ENCODE results near the gene NUTM2F.
"Not testable (repeated sequence)": the region's sequence is repeated elsewhere in the genome, so short reads cannot be mapped to it uniquely, and the experiment has no call there.

The NUTM2F gene

DNA sequence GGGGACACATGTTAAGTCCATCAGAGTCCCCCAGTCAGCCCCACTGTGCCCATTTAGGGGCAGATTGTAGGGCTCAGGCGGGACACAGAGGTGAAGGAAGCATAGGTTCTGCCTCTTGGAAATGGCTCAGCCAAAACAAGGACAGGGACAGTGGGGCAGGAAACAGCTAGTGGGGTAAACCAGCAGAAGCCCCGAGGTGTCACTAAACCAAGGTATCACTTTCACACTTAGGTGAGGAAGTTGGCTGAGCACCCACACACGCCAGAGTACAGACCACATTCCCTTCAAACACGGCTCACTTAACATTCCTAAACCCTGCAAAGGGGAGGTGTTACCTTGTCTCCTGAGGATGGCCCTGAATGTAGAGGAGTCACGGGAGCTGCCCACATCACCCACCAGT, 12.2 kb downstream of the NUTM2F start:
- DNase-seq (ENCODE audit: low spot score): not testable (repeated sequence)

DNA sequence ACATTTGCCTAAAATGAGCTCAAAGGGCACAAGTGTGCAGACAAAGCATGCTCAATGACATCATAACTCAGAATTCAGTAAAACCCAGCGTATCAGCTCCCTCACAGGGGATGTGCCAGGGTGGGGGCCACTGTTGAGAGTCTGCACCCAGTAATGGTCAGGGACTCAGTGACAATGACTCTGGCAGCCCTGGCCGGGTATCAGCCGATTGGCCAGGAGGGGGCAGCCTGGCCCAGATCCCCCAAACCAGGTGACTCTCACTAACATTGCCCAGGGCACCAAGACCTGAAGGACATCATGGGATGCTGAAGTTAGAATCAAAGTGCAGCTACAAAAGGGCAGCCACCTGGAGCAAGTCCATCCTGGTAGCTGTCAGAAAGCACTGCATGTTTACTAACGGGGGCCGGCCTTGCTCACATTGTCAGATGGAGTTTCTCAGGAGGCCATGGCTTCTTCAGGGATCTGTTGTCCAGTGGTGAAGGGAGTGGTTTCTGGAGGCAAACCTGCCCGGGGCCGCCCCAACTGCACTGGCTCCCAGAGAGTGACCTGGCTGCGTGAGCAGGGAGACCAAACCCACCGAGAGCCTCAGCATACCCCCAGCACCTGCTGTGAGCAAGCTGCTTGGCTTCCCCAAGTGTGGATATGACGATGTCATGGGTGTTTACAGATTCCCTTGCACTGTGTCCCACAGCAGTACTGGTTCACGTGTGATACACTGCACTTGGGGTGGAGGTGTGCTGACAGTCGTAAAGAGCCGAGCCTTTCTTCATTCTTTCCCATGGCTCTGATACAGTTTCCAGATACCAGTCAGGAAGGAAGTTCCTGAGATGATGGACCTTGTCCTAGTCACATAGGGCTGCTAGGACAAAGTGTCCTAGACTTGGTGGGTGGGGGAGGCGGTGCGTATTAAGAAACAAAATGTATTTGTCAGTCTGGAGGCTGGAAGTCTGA, 13.1 kb downstream of the NUTM2F start:
- not testable (repeated sequence) for DNase-seq (ENCODE audit: low spot score)

DNA sequence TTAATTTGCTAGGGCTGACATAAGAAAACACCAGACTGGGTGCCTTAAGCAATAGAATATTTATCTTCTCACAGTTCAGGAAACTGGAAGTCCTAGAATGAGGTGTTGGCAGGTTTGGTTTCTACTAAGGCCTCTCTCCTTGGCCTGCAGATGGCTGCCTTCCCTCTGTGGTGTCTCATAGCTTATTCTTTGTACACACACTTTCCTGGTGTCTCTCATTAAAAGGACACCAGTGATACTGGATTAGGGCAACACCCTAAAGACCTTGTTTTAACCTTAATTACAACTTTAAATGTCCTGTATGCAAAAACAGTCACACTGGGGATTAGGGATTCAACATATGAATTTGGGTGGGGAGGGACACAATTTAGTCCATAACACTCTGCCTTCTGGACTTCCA, 25.1 kb downstream of the NUTM2F start:
- no peak for DNase-seq (ENCODE audit: low spot score)

DNA sequence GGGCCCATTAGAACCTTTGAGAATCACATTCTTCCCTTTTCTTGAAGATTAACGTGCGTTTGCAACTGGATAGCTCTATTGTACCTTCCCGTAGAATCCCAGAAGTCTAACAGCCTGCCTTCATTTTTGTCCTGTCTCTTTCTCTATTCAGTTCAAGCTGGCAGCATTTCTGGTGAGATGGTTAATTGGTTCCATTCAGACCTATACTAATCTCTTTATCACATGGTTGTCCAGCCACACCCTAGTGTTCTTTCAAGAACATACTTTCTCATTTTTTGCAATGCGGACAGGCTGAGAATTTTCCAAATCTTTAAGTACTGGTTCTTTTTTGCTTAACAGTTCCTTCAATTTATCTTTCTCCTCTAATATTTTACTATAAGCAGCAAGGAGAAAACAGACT, 26.0 kb downstream of the NUTM2F start:
- DNase-seq (ENCODE audit: low spot score): no peak

DNA sequence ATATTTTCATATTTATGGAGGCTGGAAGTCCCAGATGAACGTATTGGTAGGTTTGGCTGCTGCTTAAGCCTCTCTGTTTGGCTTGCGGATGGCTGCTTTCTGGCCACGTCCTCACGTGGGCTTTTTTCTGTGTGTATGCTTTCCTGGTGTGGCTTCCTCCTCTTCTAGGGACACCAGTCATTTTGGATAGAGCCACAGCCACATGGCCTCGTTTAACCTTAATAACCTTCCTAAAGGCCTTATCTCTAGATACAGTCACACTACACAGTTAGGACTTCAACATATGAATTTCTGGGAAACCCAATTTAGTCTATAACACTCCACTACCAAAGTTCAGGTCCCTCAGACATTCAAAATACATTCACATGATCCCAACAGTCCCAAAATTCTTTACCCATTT, 26.9 kb downstream of the NUTM2F start:
- DNase-seq (ENCODE audit: low spot score): no peak

DNA sequence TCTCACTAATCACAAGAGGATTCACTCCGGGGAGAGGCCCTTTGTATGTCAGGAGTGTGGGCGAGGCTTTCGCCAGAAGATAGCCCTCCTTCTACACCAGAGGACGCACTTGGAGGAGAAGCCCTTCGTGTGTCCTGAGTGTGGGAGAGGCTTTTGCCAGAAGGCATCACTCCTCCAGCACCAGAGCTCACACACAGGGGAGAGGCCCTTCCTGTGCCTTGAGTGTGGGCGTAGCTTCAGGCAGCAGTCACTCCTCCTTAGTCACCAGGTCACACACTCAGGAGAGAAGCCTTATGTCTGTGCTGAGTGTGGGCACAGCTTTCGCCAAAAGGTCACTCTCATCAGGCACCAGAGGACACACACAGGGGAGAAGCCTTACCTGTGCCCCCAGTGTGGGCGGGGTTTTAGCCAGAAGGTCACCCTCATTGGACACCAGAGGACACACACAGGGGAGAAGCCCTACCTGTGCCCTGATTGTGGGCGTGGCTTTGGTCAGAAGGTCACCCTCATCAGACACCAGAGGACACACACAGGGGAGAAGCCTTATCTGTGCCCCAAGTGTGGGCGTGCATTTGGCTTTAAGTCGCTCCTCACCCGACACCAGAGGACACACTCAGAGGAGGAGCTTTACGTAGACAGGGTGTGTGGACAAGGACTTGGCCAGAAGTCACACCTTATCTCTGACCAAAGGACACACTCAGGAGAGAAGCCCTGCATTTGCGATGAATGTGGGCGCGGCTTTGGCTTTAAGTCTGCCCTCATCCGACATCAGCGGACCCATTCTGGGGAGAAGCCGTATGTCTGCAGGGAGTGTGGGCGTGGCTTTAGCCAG, 27.8 kb downstream of the NUTM2F start:
- no peak for DNase-seq (ENCODE audit: low spot score)

DNA sequence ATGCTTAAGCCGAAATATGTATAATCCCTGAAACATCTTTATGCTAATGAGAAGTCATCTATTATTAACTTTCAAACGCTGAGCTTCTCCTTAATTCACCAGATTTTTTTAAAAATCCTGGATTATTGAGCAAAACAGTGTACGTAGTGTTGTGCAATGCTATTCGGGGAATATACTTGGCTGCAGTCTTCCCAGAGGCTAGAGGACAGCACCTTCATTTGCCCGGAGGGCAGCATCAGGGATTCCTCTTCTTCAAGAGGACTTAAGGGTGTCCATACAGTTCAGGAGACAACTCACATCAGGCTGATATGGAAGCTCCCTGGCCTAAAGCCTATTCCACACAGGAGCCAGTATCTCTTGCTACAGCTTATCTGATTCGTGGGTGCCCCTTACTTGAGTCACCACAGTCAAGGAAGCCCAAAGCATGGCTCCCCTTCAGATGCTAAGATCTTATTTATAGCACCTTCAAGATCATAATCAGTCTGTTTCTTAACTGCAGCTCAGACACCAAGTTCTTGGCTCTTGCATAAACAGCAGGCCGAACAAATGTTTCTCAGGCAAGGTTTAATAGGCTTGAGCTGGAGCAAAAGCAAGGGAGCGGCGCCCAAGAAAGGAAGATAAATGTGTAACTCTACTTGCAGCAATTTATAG, 29.4 kb downstream of the NUTM2F start:
- DNase-seq (ENCODE audit: low spot score): no peak

DNA sequence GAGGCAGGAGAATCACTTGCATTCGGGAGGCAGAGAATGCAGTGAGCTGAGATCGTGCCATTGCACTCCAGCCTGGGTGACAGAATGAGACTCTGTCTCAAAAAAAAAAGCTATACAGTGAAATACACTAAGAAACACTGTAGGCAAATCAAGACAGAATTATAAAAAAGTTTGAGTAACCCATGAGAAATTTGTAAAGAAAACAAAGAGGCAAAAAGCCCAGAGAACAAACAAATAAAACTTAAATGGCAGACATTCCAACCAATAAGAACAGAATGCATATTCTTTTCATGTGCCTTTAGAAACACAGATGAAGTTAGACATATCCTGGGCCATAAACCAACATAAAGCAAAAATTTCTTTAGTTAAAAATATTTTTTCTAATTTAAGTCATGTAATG, 38.8 kb downstream of the NUTM2F start:
- no peak for DNase-seq (ENCODE audit: low spot score)

DNA sequence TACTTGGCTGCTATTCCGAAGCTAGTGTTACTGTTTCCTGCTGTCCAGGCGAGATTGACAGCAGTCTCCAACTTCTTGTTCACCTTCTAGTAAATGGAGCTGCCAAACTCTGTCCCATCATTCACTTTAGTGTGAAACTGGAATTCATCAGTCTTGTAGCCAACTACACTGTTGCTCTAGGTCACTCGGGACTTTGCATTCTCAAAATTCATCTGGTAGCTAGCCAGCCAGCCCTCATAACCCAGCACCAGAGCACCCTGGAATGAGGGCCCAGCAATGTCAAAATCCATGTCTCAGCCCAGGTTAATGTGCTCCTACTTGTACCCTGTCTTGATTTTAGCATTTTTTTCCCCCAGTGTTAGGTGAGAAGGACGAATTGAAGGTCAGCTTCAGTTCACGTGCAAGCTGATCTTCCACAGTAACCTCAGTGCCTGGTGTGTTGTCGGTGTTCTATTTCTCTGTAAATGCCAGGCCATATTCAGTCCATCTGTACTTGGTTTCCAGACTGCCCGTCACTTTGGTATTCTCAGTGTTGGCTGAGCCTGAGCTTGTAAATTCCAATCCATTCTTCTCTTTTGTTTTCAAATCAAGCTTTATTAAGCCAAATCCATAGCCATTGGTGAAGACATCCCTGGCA, 40.4 kb downstream of the NUTM2F start:
- no peak for DNase-seq (ENCODE audit: low spot score)

DNA sequence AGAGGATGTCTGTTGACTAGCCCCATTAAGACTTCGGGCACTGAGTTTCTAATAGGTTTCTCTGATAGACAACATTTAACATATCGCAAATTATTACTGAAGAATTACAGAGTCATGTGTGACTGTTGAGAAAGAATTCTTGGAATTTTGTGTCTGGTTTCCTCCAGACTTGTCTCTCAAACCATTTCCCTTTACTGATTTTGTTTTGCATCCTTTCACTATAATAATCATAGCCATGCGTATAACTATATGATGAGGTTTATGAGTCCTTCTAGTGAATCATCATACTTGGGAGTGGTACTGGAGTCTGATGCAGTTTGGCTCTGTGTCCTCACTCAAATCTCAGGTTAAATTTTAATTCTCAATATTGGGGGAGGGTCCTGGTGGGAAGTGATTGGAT, 42.3 kb downstream of the NUTM2F start:
- DNase-seq (ENCODE audit: low spot score): no peak

DNA sequence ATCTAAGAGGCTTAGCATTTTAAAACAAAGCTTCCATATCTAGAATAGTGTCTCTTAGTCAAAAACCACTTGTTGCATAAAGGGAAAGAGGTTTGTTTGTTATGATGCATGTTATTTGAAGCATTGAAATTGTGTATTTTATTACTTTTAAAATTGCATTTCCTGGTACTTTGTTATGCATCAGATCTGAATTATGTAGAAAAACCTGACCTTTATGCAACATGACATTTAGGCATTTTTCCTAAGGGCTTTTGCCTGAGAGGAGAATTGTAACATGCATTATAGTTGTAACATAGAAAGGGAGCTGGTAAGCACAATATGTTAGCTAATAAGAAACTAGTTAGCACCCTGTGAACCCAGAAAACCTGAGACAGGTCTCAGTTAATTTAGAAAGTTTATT, 47.3 kb downstream of the NUTM2F start:
- no peak for DNase-seq (ENCODE audit: low spot score)

DNA sequence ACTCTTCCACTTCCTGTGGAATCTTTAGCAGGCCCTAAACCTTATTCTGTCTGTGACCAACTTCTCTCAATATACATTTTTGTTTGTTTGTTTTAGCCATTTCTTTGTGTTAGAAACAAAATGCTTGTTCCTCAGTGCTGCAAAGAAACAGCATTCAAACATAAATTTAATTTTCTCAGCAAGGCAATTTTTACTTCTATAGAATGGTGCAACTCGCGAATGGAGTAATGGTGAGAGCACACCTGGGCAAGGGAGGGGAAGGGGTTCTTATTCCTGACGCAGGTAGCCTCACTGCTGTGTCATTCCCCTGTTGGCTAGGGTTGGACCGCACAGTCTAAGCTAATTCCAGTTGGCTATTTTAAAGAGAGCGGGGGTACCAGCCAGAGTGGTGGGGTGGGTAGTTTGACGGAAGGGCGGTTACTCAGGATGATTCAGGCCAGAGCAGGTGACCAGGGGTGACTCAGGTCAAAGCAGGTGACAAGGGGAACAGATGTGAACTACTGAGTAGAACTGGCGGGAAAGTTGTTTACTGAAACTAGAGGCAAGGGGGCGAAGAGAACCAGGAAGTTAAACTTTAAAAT, 47.9 kb downstream of the NUTM2F start:
- no peak for DNase-seq (ENCODE audit: low spot score)

DNA sequence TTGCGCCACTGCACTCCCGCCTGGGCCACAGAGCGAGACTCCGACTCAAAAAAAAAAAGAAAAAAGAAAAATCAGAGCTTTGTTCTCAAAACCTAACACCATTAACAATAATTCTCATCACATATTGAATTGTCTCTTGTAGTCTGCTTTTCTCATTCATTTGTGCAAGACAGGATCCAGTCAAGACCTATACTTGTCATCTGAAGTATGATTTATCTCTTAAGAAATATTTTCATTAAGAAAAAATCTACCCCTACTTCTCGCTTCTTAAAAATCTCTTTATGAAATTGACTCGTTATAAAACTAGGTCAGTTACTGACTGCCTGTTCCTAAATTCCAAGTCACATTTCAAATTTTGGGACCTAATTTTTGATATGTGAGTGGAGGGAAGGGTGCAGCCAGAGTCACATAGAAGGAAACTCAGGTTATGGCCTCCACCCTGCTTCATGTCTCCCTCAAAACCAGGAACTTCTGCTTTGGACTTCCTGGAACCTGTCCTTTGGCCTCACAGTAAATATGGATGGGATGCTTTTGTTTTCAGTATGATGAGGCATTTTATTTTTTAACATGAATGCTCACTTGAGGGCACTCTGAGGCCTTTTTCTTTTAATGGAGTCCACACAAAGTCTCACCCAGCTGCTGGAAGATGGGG, 50.4 kb downstream of the NUTM2F start:
- no peak for DNase-seq (ENCODE audit: low spot score)

DNA sequence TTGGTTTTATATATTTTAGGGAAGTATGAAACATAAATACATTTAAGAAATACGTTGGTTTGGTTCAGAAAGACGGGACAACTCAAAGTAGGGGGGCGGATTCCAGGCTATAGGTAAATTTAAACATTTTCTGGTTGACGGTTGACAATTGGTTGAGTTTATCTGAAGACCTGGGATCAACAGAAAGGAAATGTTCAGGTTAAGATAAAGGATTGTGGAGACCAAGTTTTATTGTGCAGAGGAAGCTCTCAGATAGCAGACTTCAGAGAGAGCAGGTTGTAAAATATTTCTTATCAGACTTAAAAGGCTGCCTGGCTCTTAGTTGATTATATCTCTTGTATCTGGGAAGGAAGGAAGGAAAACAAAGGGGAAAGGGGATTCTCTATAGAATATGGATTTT, 51.4 kb downstream of the NUTM2F start:
- not testable (repeated sequence) for DNase-seq (ENCODE audit: low spot score)

DNA sequence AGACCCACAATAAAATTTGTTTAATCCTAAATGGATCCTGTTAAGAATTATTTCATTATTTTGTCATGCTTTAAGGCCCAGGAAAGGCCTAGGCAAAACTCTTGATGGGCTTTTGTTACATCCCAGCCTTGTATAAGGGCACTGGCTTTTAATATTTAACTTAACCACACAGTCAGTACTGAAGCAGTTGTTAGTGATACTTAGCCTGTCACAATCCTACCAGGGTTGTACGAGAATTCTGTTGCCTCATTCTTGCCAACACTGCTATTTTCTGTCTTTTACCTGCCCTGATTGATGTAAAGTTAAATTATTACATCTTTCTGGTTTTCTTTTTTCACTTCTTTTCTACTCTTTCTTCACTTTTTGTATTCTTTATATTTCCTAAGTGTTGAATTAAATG, 58.4 kb downstream of the NUTM2F start:
- no peak for DNase-seq (ENCODE audit: low spot score)

DNA sequence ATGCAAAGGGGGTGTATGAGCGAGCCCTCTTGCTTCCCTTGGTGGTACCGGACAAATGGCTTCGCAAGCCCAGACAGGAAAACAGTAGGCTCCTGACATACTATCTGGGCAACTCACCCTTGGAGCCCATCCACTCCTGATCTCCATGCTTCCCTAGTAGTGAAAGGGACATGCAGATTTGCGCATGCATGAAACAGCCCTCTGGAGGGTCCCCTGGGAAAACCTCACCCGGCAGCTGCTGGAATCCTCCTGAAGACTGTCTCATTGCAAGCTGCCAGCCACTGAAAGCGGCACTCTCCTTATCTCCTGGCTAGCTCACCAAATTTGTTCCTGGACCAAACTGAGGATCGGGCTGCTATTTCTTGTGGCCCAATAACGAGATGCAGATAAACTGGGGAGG, 59.2 kb downstream of the NUTM2F start:
- DNase-seq (ENCODE audit: low spot score): no peak
